ENCODE results near the gene PIGQ. TPM values are rescaled to one million over a fixed set of nuclear protein-coding genes. Genes with fewer than 3 reads are reported as not detected.
A peak's percentile ranks its signal among the peaks of the same experiment; 100 is the strongest.

Gene PIGQ
- total RNA-seq, 2 donors from 2014 or later = 28.0 to 34.2 TPM

DNA sequence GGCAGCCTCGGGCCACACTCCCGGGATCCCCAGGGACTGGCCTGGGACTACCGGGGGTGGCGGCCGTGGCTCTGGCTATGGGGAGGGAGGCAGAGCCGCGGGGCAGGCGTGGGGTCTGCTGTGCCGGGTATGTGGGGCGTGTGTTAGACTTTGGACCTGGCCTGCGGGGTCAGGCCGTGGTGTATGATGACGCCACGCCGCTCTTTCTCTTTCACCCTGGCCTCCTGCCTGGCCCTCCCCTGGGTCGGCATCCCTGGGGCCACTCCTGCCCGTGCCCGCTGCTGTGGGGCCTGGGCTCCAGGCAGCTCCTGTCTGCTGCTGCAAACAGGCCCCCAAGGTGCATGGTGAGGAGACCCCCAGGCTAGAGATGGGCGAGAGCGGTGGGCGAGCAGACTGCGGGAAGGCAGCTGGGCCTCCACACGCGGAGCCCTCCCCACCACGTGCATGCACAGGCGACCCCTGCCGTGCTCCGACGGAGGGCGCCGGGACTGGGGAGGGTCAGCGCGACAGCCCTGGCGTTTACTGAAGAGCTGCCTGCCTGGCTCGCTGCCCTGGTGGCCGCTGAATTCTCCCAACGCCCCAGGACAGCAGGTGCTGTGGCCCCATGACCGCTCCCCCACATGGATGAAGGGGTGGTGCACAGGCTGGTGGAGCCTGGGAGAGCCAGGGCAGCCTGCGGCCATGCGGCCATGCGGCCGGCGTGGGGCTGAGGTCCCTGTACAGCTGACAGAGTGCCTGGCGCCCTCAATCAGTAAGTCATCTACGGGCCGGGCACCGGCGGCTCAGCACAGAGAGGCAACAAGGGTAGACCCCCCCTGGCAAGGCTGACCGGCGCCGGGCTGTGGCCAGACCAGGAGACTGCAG is 26.2 kb upstream of the PIGQ start:
- no peak overlapping the region for H3K4me3 Mint-ChIP-seq
- no peaks in the 10 kb centered on the region for H3K9me3 Mint-ChIP-seq
- peaks cover 7% of the 10 kb centered on the region for H3K36me3 Mint-ChIP-seq (ENCODE audit: low read depth)
- H3K4me1 Mint-ChIP-seq = no peaks in the 10 kb centered on the region
- no peaks in the 10 kb centered on the region for H3K27me3 Mint-ChIP-seq
- no peak for ATAC-seq (replicated peaks)
- H3K27ac Mint-ChIP-seq = no peak overlapping the region

DNA sequence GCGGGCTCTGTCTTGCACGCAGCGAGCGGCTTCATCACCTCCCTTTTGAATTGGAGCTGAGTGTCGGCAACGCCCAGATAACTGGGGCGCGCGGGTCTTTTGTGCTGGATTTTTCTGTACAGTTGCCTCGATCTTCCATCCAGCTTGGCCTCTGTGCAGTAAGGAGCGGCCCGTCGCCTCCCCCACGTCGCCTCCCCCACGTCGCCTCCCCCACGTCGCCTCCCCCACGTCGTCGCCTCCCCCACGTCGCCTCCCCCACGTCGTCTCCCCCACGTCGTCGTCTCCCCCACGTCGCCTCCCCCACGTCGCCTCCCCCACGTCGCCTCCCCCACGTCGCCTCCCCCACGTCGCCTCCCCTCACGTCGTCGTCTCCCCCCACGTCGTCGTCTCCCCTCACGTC is 25.3 kb upstream of the PIGQ start:
- no peak overlapping the region for H3K27ac Mint-ChIP-seq
- ATAC-seq (replicated peaks) = no peak
- no peaks in the 10 kb centered on the region for H3K36me3 Mint-ChIP-seq (ENCODE audit: low read depth)
- no peaks in the 10 kb centered on the region for H3K4me1 Mint-ChIP-seq
- H3K27me3 Mint-ChIP-seq = no peaks in the 10 kb centered on the region
- no peak overlapping the region for H3K4me3 Mint-ChIP-seq
- no peaks in the 10 kb centered on the region for H3K9me3 Mint-ChIP-seq

DNA sequence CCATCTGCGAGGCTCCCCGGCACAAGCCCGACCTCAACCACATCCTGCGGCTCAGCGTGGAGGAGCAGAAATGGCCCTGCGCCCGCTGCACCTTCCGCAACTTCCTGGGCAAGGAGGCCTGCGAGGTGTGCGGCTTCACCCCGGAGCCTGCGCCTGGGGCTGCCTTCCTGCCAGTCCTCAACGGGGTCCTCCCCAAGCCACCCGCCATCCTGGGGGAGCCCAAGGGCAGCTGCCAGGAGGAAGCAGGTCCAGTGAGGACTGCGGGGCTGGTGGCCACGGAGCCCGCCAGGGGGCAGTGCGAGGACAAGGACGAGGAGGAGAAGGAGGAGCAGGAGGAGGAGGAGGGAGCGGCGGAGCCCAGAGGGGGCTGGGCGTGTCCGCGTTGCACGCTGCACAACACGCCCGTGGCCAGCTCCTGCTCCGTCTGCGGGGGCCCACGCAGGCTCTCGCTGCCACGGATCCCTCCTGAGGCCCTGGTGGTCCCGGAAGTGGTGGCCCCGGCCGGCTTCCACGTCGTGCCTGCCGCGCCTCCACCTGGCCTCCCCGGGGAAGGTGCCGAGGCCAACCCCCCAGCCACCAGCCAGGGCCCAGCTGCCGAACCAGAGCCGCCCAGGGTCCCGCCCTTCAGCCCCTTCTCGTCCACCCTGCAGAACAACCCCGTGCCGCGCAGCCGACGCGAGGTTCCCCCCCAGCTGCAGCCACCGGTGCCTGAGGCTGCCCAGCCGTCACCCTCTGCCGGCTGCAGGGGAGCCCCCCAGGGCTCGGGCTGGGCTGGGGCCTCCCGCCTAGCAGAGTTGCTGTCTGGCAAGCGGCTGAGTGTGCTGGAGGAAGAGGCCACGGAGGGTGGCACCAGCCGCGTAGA is 22.6 kb upstream of the PIGQ start:
- Mint-ChIP-seq H3K4me3 (no peak overlapping the region), H3K4me1 (no peaks in the 10 kb centered on the region), H3K9me3 (no peaks in the 10 kb centered on the region), H3K36me3 (ENCODE audit: low read depth) (no peaks in the 10 kb centered on the region), H3K27ac (no peak overlapping the region), H3K27me3 (no peaks in the 10 kb centered on the region)
- ATAC-seq (replicated peaks) = peak; percentile 80

DNA sequence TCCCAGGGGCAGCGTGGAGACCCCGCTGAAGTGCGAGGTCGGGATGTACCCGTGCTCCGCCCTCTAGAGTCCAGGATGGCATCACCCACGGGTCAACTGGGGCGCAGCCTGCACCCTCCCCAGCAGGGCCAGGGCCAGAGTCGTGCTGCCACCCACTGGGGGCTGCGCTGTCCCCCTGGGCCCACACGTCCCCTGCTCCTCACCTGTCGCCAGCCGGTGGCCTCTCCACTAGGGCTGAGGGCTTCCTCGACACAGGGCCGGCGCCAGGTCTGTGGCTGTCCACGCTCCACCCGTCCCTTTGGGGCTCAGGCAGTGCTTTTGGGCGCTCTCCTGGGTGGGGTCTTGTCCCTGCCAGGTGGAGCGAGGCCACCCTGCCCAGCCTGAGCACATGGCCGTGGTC is 21.2 kb upstream of the PIGQ start:
- ATAC-seq (replicated peaks) = no peak
- Mint-ChIP-seq H3K36me3 (ENCODE audit: low read depth) (no peaks in the 10 kb centered on the region), H3K4me1 (no peaks in the 10 kb centered on the region), H3K9me3 (no peaks in the 10 kb centered on the region), H3K27ac (no peak overlapping the region), H3K4me3 (no peak overlapping the region), H3K27me3 (no peaks in the 10 kb centered on the region)

DNA sequence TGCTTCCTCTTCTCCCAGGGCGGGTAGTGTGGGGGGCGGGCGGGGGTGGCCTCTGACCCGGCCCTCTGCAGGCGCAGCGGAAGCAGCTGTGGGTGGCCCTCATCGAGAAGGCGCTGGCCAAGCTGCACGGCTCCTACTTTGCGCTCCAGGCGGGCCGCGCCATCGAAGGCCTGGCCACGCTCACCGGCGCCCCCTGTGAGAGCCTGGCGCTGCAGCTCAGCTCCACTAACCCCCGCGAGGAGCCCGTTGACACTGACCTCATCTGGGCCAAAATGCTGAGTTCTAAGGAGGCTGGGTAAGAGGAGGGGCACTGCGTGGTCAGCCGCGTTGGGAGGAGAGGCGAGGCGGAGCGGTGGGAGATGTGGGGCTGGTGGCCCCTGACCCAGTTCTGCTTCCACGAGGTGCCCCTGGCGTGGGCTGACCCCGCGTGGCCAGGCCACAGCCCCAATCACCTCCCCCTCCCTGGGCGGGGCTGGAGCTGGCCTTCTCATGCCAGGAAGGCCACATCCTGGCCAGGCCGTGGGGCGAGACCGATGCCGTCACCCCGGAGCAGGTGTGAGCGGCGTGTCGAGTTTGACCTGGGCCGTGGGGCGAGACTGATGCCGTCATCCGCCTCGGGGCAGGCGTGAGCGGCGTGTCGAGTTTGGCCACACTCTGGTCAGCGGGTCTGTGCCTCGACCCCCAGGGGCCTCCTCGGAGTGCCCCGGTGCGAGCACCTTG is 20.1 kb upstream of the PIGQ start:
- H3K9me3 Mint-ChIP-seq = no peaks in the 10 kb centered on the region
- no peak for ATAC-seq (replicated peaks)
- H3K4me3 Mint-ChIP-seq = no peak overlapping the region
- H3K27ac Mint-ChIP-seq = no peak overlapping the region
- H3K27me3 Mint-ChIP-seq = no peaks in the 10 kb centered on the region
- H3K36me3 Mint-ChIP-seq (ENCODE audit: low read depth) = peaks cover 5% of the 10 kb centered on the region
- H3K4me1 Mint-ChIP-seq = no peaks in the 10 kb centered on the region

DNA sequence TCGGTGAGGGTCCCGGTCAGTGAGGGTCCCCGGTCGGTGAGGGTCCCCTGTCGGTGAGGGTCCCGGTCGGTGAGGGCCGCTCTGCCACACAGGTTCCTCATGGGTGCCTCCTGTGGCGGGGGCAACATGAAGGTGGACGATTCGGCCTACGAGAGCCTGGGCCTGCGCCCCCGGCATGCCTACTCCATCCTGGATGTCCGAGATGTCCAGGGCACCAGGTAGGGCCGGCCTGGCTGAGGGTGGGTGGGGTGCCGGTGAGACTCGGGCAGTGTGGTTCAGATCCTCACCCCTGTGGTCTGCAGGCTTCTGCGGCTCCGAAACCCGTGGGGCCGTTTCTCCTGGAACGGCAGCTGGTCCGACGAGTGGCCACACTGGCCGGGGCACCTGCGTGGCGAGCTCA is 18.6 kb upstream of the PIGQ start:
- no peak for ATAC-seq (replicated peaks)
- Mint-ChIP-seq H3K4me1 (no peaks in the 10 kb centered on the region), H3K4me3 (no peak overlapping the region), H3K27me3 (no peaks in the 10 kb centered on the region), H3K27ac (no peak overlapping the region), H3K36me3 (ENCODE audit: low read depth) (peaks cover 5% of the 10 kb centered on the region), H3K9me3 (no peaks in the 10 kb centered on the region)

DNA sequence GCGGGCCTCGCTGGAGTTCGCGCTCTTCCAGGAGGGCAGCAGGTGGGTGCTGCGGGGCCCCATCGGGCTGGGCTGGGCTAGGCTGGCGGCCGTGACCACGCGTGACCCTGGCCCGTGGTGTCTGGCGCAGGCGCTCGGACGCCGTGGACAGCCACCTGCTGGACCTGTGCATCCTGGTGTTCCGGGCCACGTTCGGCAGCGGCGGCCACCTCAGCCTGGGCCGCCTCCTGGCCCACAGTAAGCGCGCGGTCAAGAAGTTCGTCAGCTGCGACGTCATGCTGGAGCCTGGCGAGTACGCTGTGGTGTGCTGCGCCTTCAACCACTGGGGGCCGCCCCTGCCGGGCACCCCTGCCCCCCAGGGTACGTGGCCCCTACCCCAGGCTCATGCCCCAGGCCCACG is 17.6 kb upstream of the PIGQ start:
- peaks cover 5% of the 10 kb centered on the region for H3K36me3 Mint-ChIP-seq (ENCODE audit: low read depth)
- H3K9me3 Mint-ChIP-seq = no peaks in the 10 kb centered on the region
- H3K27me3 Mint-ChIP-seq = no peaks in the 10 kb centered on the region
- H3K4me1 Mint-ChIP-seq = no peaks in the 10 kb centered on the region
- ATAC-seq (replicated peaks) = no peak
- no peak overlapping the region for H3K27ac Mint-ChIP-seq
- no peak overlapping the region for H3K4me3 Mint-ChIP-seq

DNA sequence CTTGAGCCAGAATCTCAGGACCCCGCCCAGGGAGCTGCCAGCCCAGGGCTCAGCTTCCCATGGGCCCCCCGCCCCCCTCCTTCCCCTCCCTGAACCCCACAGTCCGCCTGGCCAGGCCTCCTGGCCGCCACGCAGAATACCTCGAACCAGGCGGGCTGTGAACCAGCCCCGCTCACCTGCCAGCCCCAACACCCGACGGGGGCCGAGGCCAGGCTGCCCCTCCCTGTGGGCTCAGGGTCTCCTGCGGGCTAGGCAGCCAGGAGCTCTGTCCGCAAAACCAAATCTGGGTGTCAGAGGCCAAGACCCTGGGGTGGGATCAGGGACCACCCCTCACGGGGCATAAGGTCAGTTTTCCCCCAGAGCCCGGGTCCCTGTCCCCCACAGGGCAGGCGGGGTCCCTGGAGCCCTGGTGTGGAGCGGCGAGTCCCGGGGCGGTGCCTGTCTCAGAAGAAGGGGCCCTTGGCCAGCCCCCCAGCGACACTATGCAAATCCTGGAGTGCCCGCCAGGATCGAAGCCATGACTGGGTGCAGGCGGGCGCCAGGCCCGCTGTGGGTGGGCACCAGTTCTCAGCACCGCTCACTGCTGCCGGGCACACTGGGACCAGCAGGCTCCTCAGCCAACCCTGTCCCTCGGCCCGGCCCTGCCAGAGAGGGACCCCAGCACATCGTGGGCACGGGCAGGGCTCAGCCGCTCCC is 16.0 kb upstream of the PIGQ start:
- H3K27me3 Mint-ChIP-seq = no peaks in the 10 kb centered on the region
- H3K27ac Mint-ChIP-seq = no peak overlapping the region
- no peaks in the 10 kb centered on the region for H3K4me1 Mint-ChIP-seq
- no peak for ATAC-seq (replicated peaks)
- H3K4me3 Mint-ChIP-seq = no peak overlapping the region
- peaks cover 5% of the 10 kb centered on the region for H3K36me3 Mint-ChIP-seq (ENCODE audit: low read depth)
- no peaks in the 10 kb centered on the region for H3K9me3 Mint-ChIP-seq

DNA sequence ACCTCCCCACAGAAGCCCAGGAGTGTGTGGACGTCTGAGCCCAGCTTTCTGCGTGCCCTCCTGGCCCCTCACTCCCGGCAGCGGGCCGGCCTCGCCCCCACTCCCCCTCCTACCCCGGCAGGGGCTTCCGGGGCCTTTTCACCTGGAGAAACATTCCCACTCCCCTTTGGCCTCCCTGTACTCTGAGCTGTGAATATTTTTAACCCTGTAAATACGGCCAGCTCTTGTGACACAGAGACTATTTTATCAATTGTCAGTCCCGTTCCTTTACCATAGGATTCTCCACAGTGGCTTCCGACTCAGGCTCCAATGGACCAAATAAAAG is 15.5 kb upstream of the PIGQ start:
- H3K4me1 Mint-ChIP-seq = no peaks in the 10 kb centered on the region
- no peak overlapping the region for H3K27ac Mint-ChIP-seq
- no peak for ATAC-seq (replicated peaks)
- no peaks in the 10 kb centered on the region for H3K27me3 Mint-ChIP-seq
- peaks cover 5% of the 10 kb centered on the region for H3K36me3 Mint-ChIP-seq (ENCODE audit: low read depth)
- no peak overlapping the region for H3K4me3 Mint-ChIP-seq
- no peaks in the 10 kb centered on the region for H3K9me3 Mint-ChIP-seq

DNA sequence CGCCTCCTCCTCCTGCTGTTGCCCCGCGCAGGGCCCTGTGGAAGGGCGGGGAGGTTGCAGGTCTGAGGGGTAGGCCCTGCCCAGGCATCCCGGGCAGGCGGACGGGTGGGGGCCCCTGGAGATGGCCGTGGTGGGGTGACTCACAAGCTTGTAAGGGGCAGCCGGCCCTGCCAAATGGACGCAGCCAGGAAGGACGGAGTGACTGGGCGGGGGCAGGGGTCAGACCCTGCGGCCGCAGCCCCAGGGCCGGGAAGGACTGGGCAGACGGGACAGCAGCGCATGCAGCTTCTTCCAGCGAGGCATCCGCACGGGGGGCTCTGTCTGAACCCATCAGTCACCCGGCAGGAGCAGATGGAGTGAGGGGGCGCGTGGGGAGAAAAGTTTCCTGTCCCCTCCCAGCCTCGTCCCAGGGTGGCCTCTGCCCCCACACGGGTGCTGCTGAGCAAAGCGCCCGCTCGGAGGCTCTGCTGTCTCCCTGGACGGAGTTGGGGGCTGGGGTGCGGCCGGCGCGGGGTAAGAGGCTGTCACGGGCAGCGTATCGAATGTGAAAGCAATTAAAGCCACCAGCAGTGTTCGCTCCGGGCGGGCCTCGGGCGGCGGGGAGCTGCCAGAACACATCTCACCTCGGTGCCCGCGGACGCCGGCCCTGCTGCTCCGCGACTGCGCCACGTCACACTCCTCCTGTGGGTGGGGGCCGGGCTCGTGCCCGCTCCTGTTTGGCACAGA is 15.0 kb upstream of the PIGQ start:
- peaks cover 5% of the 10 kb centered on the region for H3K36me3 Mint-ChIP-seq (ENCODE audit: low read depth)
- no peaks in the 10 kb centered on the region for H3K27me3 Mint-ChIP-seq
- no peaks in the 10 kb centered on the region for H3K4me1 Mint-ChIP-seq
- no peaks in the 10 kb centered on the region for H3K9me3 Mint-ChIP-seq
- ATAC-seq (replicated peaks) = no peak
- H3K27ac Mint-ChIP-seq = no peak overlapping the region
- H3K4me3 Mint-ChIP-seq = no peak overlapping the region

DNA sequence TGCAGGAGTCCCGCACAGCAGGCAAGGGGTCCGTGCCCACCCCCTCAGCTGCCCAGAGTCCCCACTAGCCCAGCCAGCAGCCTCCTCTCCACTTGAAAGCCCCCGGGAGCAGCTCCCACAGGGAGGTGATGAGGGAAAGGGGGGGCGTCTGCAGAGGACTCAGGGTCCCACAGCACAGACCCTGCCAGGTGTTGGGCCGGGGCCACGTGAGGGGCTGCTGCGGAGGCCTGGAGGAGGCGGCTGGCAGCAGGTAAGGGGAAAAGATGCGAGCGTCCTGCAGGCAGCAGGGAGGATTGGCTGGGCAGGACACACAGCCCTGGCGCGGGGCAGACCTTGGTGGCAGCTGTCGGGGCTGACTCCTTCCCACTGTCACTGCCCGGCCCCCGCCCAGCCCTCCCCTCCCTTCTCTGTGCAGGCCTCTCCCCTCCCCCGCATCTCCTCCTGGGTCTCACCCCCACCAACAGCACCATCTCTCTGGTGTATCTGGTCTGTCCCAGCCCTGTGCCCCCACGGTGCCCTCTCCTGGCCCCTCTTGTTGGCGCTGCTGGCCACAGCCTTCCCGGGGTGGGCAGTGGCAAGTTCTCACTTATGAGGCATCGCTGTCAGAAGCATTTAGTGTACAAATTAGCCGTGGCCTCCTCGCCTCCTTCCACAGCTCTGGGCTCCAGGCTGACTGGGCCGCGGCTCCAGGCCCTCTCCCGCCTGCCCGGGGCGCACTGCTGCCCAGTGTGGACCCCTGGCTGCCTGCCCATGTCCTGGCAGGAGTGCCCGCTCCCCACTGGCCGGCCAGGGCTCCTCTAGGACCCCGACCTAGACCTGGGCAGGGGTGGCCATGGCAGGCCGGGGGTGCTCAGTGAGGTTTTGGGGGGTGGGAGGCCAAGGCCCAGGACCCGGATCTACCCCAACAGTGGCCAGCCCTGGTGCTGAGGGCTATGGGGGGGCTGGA is 14.0 kb upstream of the PIGQ start:
- no peak overlapping the region for H3K4me3 Mint-ChIP-seq
- peaks cover 5% of the 10 kb centered on the region for H3K36me3 Mint-ChIP-seq (ENCODE audit: low read depth)
- H3K9me3 Mint-ChIP-seq = no peaks in the 10 kb centered on the region
- H3K27ac Mint-ChIP-seq = no peak overlapping the region
- ATAC-seq (replicated peaks) = no peak
- H3K27me3 Mint-ChIP-seq = no peaks in the 10 kb centered on the region
- no peaks in the 10 kb centered on the region for H3K4me1 Mint-ChIP-seq

DNA sequence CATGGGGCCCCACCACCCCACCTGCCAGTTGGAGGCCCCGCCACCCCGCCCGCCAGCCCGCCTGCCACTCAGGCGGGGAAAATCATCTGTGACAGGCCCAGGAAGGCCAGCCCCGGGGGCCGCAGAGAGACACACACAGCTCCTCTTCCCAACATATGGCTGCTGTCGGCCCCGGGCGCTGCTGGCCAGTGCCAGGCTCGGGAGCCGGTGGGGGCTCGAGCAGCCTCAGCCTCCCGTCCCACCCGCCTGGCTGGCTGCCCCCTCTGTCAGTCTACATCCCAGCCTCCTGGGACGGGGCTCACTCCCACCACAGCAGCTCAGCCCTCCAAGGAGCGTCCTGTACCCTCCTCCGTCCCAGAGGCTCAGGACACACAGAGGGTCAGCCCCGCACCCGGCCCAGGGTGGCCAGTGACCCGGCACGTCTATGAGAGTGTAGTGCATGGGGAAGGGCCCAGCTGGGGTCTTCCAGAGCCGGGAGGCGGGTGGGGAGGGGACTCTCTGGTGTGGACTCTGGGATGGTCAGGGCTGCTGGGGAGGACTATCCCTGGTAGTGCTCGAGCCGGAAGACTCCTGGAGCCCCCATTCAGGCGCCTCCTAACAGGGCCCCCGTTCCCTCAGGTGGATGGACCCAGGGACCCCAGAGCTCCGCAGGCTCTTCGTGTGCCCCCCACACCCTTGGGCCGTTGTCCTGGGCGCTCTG is 13.1 kb upstream of the PIGQ start:
- H3K27ac Mint-ChIP-seq = no peak overlapping the region
- H3K4me1 Mint-ChIP-seq = no peaks in the 10 kb centered on the region
- no peak for ATAC-seq (replicated peaks)
- no peaks in the 10 kb centered on the region for H3K9me3 Mint-ChIP-seq
- H3K27me3 Mint-ChIP-seq = no peaks in the 10 kb centered on the region
- H3K36me3 Mint-ChIP-seq (ENCODE audit: low read depth) = peaks cover 5% of the 10 kb centered on the region
- H3K4me3 Mint-ChIP-seq = no peak overlapping the region

Measured in activated T-helper 17 cell treated with anti-CD3 and anti-CD28 coated beads, Interleukin-2, amount 50 U/mL, for 72 hours (primary cell).